IMR-90 (cell line): ENCODE data around the gene SLC23A1. TPM values are rescaled to one million over a fixed set of nuclear protein-coding genes. Genes with fewer than 3 reads are reported as not detected.

Experiments used
- ATAC-seq: fragments of 200-7000 bp; cut with Tn5 transposase; 2 replicates; pipeline ENCODE4 v1.9.1; 2020; ENCODE audit warnings: low read depth, mild to moderate bottlenecking, moderate library complexity
- Bru-seq: library from RNA; stranded (reverse); fragments of 400-500 nt; gene quantifications from one replicate; lab custom pipeline; 2021; lab: Mats Ljungman, UMichigan
- BruChase-seq, 2 experiments: library from RNA; stranded (reverse); fragments of 400-500 nt; gene quantifications; one replicate each; lab custom pipeline; 2021; lab: Mats Ljungman, UMichigan
- BruUV-seq: library from RNA; stranded (reverse); fragments of 400-500 nt; replicated peaks from 2 replicates; lab custom pipeline; 2021; lab: Mats Ljungman, UMichigan
- CTCF ChIA-PET: fragments of 300-600 bp; formaldehyde crosslinking; extraction: SDS; loops from one replicate; lab custom pipeline; 2021; ENCODE audit warnings: antibody characterized with exemption; lab: Yijun Ruan, JAX
- POLR2A ChIA-PET: fragments of 300-600 bp; sonication (Branson Sonifier 250); formaldehyde crosslinking; loops from one replicate; lab custom pipeline; 2022; ENCODE audit warnings: antibody characterized with exemption; ENCODE audit not compliant: unreplicated experiment; lab: Charles Lee
- DNase-seq: peaks from one replicate; pipeline ENCODE4 v3.0.0; 2013
- H2AFZ ChIP-seq: replicated peaks from 2 replicates; pipeline ENCODE3; 2013; ENCODE audit warnings: low read length, mild to moderate bottlenecking; ENCODE audit not compliant: poor library complexity
- H2AK5ac ChIP-seq: 2 replicates; pipeline ENCODE4 v1.6.1; 2013; ENCODE audit warnings: low read depth, low read length, inconsistent platforms
- H2AK9ac ChIP-seq: replicated peaks from 2 replicates; pipeline ENCODE3; 2013; ENCODE audit warnings: mild to moderate bottlenecking, low read depth, low read length, moderate library complexity; ENCODE audit not compliant: poor library complexity
- H2BK120ac ChIP-seq: 2 replicates; pipeline ENCODE4 v1.6.1; 2013; ENCODE audit warnings: low read depth, low read length, inconsistent platforms
- H2BK15ac ChIP-seq: 3 replicates; pipeline ENCODE4 v1.6.1; 2013; ENCODE audit warnings: low read depth, low read length, inconsistent platforms
- H2BK20ac ChIP-seq: 2 replicates; pipeline ENCODE4 v1.6.1; 2013; ENCODE audit warnings: low read depth, mild to moderate bottlenecking, inconsistent platforms, low read length, moderate library complexity
- H2BK5ac ChIP-seq: 2 replicates; pipeline ENCODE4 v1.6.1; 2013; ENCODE audit warnings: mild to moderate bottlenecking, low read depth, low read length, inconsistent platforms; ENCODE audit not compliant: poor library complexity, severe bottlenecking
- H3K14ac ChIP-seq: replicated peaks from 2 replicates; pipeline ENCODE4 v1.6.1; 2013; ENCODE audit warnings: low read depth, low read length, inconsistent platforms
- H3K18ac ChIP-seq: 2 replicates; pipeline ENCODE4 v1.6.1; 2013; ENCODE audit warnings: low read depth, low read length, control low read depth
- H3K23ac ChIP-seq: 2 replicates; pipeline ENCODE4 v1.6.1; 2013; ENCODE audit warnings: low read depth, low read length, inconsistent platforms
- H3K27ac ChIP-seq: 2 replicates; pipeline ENCODE4 v1.5.1; 2013; ENCODE audit warnings: mild to moderate bottlenecking, control low read depth, low read length; ENCODE audit not compliant: insufficient read depth
- H3K27me3 ChIP-seq: 2 replicates; pipeline ENCODE4 v1.6.1; 2013; ENCODE audit warnings: low read length; ENCODE audit not compliant: control insufficient read depth, insufficient read depth
- H3K36me3 ChIP-seq: 2 replicates; pipeline ENCODE4 v1.6.1; 2013; ENCODE audit warnings: low read length, mixed read lengths; ENCODE audit not compliant: control insufficient read depth, insufficient read depth
- H3K4ac ChIP-seq: 2 replicates; pipeline ENCODE4 v1.6.1; 2013; ENCODE audit warnings: low read depth, low read length, inconsistent platforms
- H3K4me1 ChIP-seq: 2 replicates; pipeline ENCODE4 v1.6.1; 2013; ENCODE audit warnings: low read length, mixed read lengths; ENCODE audit not compliant: control insufficient read depth, insufficient read depth
- H3K4me2 ChIP-seq: 2 replicates; pipeline ENCODE4 v1.6.1; 2013; ENCODE audit warnings: low read depth, mild to moderate bottlenecking, control low read depth, low read length, moderate library complexity
- H3K4me3 ChIP-seq: 2 replicates; pipeline ENCODE4 v1.5.1; 2013; ENCODE audit warnings: low read depth, mild to moderate bottlenecking, control low read depth, low read length, moderate library complexity; ENCODE audit not compliant: insufficient read depth
- H3K56ac ChIP-seq: 2 replicates; pipeline ENCODE4 v1.6.1; 2013; ENCODE audit warnings: low read length, inconsistent platforms; ENCODE audit not compliant: insufficient read depth; ENCODE audit errors: extremely low read depth
- H3K79me1 ChIP-seq, 2 experiments: 2 replicates each; pipeline ENCODE4 v1.6.1; 2013; ENCODE audit warnings: low read length in 2 of 2, inconsistent platforms in 1 of 2, low read depth in 1 of 2
- H3K9ac ChIP-seq: 2 replicates; pipeline ENCODE4 v1.6.1; 2013; ENCODE audit warnings: low read depth, low read length, control low read depth
- H3K9me1 ChIP-seq: 2 replicates; pipeline ENCODE4 v1.6.1; 2013; ENCODE audit warnings: low read length, inconsistent platforms; ENCODE audit not compliant: insufficient read depth
- H3K9me3 ChIP-seq: 2 replicates; pipeline ENCODE4 v1.6.1; 2013; ENCODE audit warnings: low read length; ENCODE audit not compliant: control insufficient read depth, insufficient read depth
- H4K20me1 ChIP-seq: 2 replicates; pipeline ENCODE4 v1.6.1; 2013; ENCODE audit warnings: low read length, inconsistent platforms; ENCODE audit not compliant: insufficient read depth
- H4K5ac ChIP-seq: 2 replicates; pipeline ENCODE4 v1.6.1; 2013; ENCODE audit warnings: mild to moderate bottlenecking, low read depth, low read length, control low read depth
- H4K8ac ChIP-seq, 2 experiments: 2 replicates each; pipeline ENCODE4 v1.6.1; 2013; ENCODE audit warnings: low read depth in 2 of 2, low read length in 2 of 2, control low read depth in 1 of 2, inconsistent platforms in 1 of 2
- H4K91ac ChIP-seq: 2 replicates; pipeline ENCODE4 v1.6.1; 2013; ENCODE audit warnings: low read depth, low read length, inconsistent platforms; ENCODE audit not compliant: insufficient read depth
- CEBPB ChIP-seq: IDR thresholded peaks from 2 replicates; pipeline ENCODE4 v1.6.1; 2012; ENCODE audit warnings: low read depth, low read length, improper control_type of control experiment
- CHD1 ChIP-seq: IDR thresholded peaks from 2 replicates; pipeline ENCODE4 v1.6.1; 2012; ENCODE audit warnings: low read depth, low read length, improper control_type of control experiment
- CTCF ChIP-seq: conservative IDR thresholded peaks from 2 replicates; pipeline ENCODE4 v1.5.1; 2012; ENCODE audit warnings: mild to moderate bottlenecking, low read depth, low read length, improper control_type of control experiment
- MAZ ChIP-seq: IDR thresholded peaks from 2 replicates; pipeline ENCODE4 v1.6.1; 2012; ENCODE audit warnings: low read depth, mild to moderate bottlenecking, low read length, improper control_type of control experiment, moderate library complexity, borderline replicate concordance
- WGBS, 2 experiments: methylation state at CpG; one replicate each; pipeline versions ENCODE4 v1.1.5 to v1.1.7; 2013; ENCODE audit warnings: missing lambda C conversion rate in 2 of 2; ENCODE audit not compliant: insufficient read length in 1 of 2; ENCODE audit errors: extremely low coverage in 2 of 2; 5-methylcytosine and 5-hydroxymethylcytosine counted together
- dilution Hi-C: fragments of 300-500 bp; cut with HindIII; formaldehyde crosslinking; loops from one replicate; pipeline ENCODE4 v1.14.3; 2018; ENCODE audit warnings: low sequenced_read_pairs; ENCODE audit not compliant: unreplicated experiment
- in situ Hi-C: fragments of 300-500 bp; cut with MboI; formaldehyde crosslinking; loops from 3 replicates; pipeline ENCODE4 v1.14.3; 2019; ENCODE audit warnings: low sequenced_read_pairs, inconsistent platforms, mixed read lengths
- intact Hi-C: fragments of 100-400 bp; cut with micrococcal nuclease; formaldehyde crosslinking; loops from 2 replicates; pipeline ENCODE4 v1.10.0; 2022
- long read RNA-seq: library from polyadenylated mRNA; unstranded; transcript quantifications from one replicate; pipeline ENCODE4 v2.0.0, GENCODE V29; 2021; ENCODE audit not compliant: unreplicated experiment
- polyA plus RNA-seq, 3 experiments: library from polyadenylated mRNA; depleted of rRNA; stranded (reverse); fragments of >200 nt; gene quantifications; 2 replicates each; pipeline ENCODE4 v1.2.3, GENCODE V29; 2012; ENCODE audit warnings: low replicate concordance in 1 of 3
- total RNA-seq: library from RNA; depleted of rRNA; stranded (reverse); fragments of >200 nt; gene quantifications from 2 replicates; pipeline ENCODE4 v1.2.3, GENCODE V29; 2012; rRNA removed

Gene SLC23A1
- total RNA-seq = not detected in 2 replicates
- not detected in 2 replicates for polyA plus RNA-seq (2012; rRNA removed)
- polyA plus RNA-seq (2012; cell fraction: cytosol; rRNA removed) = 0.08 TPM in 1 of 2 replicates, not detected in the other
- polyA plus RNA-seq (2012; cell fraction: nucleus; rRNA removed; ENCODE audit: low replicate concordance) = 0.03 and 0.04 TPM in 2 replicates
- percentile 12 among the genes with signal in this experiment for Bru-seq, nascent RNA
- percentile 15 among the genes with signal in this experiment for BruChase-seq, experiment 1, labeled RNA remaining after a 6-hour chase
- BruChase-seq, experiment 2, labeled RNA remaining after a 2-hour chase = not detected
- long read RNA-seq = 0 reads

- Histone ChIP-seq H3K14ac (no peak within 1 kb of the TSS), H3K79me1 (no peaks in the 10 kb centered on the region), H2AK5ac (no peak within 1 kb of the TSS), H3K9ac (no peak within 1 kb of the TSS), H2BK120ac (no peak within 1 kb of the TSS), H3K4me3 (no peak within 1 kb of the TSS), H3K4me2 (no peak within 1 kb of the TSS), H4K8ac (no peak within 1 kb of the TSS), H2BK20ac (no peak within 1 kb of the TSS), H4K91ac (no peak within 1 kb of the TSS), H4K5ac (no peak within 1 kb of the TSS), H3K36me3 (no peaks in the 10 kb centered on the region), H2BK15ac (no peak within 1 kb of the TSS), H4K20me1 (no peaks in the 10 kb centered on the region), H3K18ac (no peak within 1 kb of the TSS), H3K23ac (no peak within 1 kb of the TSS), H3K4me1 (peaks cover 5% of the 10 kb centered on the region; the same call in 1 of the 2 replicates), H3K27ac (no peak within 1 kb of the TSS), H3K56ac (no peak within 1 kb of the TSS), H2BK5ac (no peak within 1 kb of the TSS), H2AFZ (no peak within 1 kb of the TSS), H3K9me1 (no peaks in the 10 kb centered on the region), H2AK9ac (peak within 1 kb of the TSS; percentile 20), H3K27me3 (no peaks in the 10 kb centered on the region), H3K9me3 (no peaks in the 10 kb centered on the region), H3K4ac (no peak within 1 kb of the TSS)
- BruUV-seq = no TSS peak
- intact Hi-C loops (no loop called here), dilution Hi-C loops (no loop called here), in situ Hi-C loops (no loop called here)
- 11% methylated on average over 1 of the region's 10 CpGs; no CpG with 5 or more reads in 1 of the 2 experiments for WGBS, 2 experiments
- ATAC-seq = peak; percentile 55
- ChIA-PET CTCF (no interaction called here), POLR2A (no interaction called here)
- no peak for TF ChIP-seq CTCF
- TF ChIP-seq CEBPB = peak; percentile 87
- no peak for TF ChIP-seq MAZ
- TF ChIP-seq CHD1 = no peak
- peak; percentile 32 for DNase-seq
Measured at GRCh38 chr5:139383275-139383992, at the start of gene SLC23A1. Gene SLC23A1 (minus strand): TSS chr5:139383297. CDS start chr5:139383253, 44 bp downstream.
